Mesendoderm (in vitro differentiated cells): ENCODE data around the gene LRP10.
"Not testable (repeated sequence)": the region's sequence is repeated elsewhere in the genome, so short reads cannot be mapped to it uniquely, and the experiment has no call there.

Source experiments
- DNase-seq: peaks from one replicate; pipeline ENCODE4 v3.0.0; 2013
- H2AK5ac ChIP-seq: 2 replicates; pipeline ENCODE4 v1.6.1; 2013; ENCODE audit warnings: low read length, inconsistent platforms
- H2BK120ac ChIP-seq: 2 replicates; pipeline ENCODE4 v1.6.1; 2013; ENCODE audit warnings: low read depth, mild to moderate bottlenecking, low read length, moderate library complexity, mixed read lengths
- H2BK15ac ChIP-seq: replicated peaks from 2 replicates; pipeline ENCODE4 v1.6.1; 2013; ENCODE audit warnings: low read depth, mild to moderate bottlenecking, moderate library complexity
- H2BK5ac ChIP-seq: 2 replicates; pipeline ENCODE4 v1.6.1; 2013; ENCODE audit warnings: low read length, inconsistent platforms
- H3K18ac ChIP-seq: 2 replicates; pipeline ENCODE4 v1.6.1; 2013; ENCODE audit warnings: mild to moderate bottlenecking, low read length, mixed read lengths
- H3K23ac ChIP-seq: one replicate; pipeline ENCODE4 v1.6.1; 2013; ENCODE audit warnings: low read length
- H3K27ac ChIP-seq: 2 replicates; pipeline ENCODE4 v1.5.1; 2013; ENCODE audit warnings: low read depth, mild to moderate bottlenecking, inconsistent platforms, low read length, moderate library complexity
- H3K27me3 ChIP-seq: 2 replicates; pipeline ENCODE4 v1.6.1; 2013; ENCODE audit warnings: low read length, control low read depth, mild to moderate bottlenecking, inconsistent platforms; ENCODE audit not compliant: insufficient read depth, poor library complexity
- H3K36me3 ChIP-seq: 2 replicates; pipeline ENCODE4 v1.6.1; 2013; ENCODE audit warnings: low read length, inconsistent platforms; ENCODE audit not compliant: control insufficient read depth, insufficient read depth
- H3K4ac ChIP-seq: one replicate; pipeline ENCODE4 v1.6.1; 2013; ENCODE audit warnings: low read depth, mild to moderate bottlenecking, low read length, moderate library complexity
- H3K4me1 ChIP-seq: 2 replicates; pipeline ENCODE4 v1.6.1; 2013; ENCODE audit warnings: low read depth, low read length, inconsistent platforms; ENCODE audit not compliant: control insufficient read depth
- H3K4me2 ChIP-seq: 2 replicates; pipeline ENCODE4 v1.6.1; 2013; ENCODE audit warnings: low read length
- H3K4me3 ChIP-seq: 2 replicates; pipeline ENCODE4 v1.5.1; 2013; ENCODE audit warnings: mild to moderate bottlenecking, low read length
- H3K56ac ChIP-seq: one replicate; pipeline ENCODE4 v1.6.1; 2013; ENCODE audit warnings: low read length
- H3K79me1 ChIP-seq: 2 replicates; pipeline ENCODE4 v1.6.1; 2013; ENCODE audit warnings: low read length, inconsistent platforms
- H3K79me2 ChIP-seq: 2 replicates; pipeline ENCODE4 v1.6.1; 2013; ENCODE audit warnings: mild to moderate bottlenecking, low read length; ENCODE audit not compliant: control insufficient read depth, insufficient read depth
- H3K9ac ChIP-seq: 2 replicates; pipeline ENCODE4 v1.6.1; 2013; ENCODE audit warnings: low read length, inconsistent platforms
- H4K5ac ChIP-seq: one replicate; pipeline ENCODE4 v1.6.1; 2013; ENCODE audit warnings: low read length
- H4K8ac ChIP-seq: one replicate; pipeline ENCODE4 v1.6.1; 2013; ENCODE audit warnings: low read depth, mild to moderate bottlenecking, control low read depth, low read length, moderate library complexity
- WGBS: extraction: QIAGEN DNeasy Blood & Tissue Kit; methylation state at CpG from one replicate; pipeline ENCODE4 v1.1.7; 2013; ENCODE audit warnings: low lambda C conversion rate, missing lambda C conversion rate; ENCODE audit not compliant: insufficient coverage; ENCODE audit errors: extremely low coverage; 5-methylcytosine and 5-hydroxymethylcytosine counted together

The LRP10 gene

DNA sequence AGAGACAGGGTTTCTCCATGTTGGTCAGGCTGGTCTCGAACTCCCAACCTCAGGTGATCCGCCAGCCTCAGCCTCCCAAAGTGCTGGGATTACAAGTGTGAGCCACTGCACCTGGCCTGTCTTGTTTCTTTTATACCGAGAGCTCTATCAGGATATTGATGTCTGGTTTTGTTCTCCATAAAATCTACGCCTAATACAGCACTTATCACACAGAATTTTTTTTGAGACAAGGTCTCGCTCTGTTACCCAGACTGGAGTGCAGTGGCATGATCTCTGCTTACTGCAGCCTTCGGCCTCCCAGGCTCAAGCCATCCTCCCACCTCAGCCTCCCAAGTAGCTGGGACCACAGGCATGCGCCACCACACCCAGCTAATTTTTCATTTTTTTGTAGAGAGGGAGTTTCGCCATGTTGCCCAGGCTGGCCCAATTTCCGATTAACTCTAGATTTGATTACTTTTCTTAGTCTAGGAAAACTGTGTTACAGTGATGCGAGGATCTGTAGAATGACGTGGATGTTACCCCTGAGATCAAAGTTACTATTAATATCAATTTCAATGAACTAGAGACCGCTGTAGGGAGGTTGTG is 42.4 kb upstream of the LRP10 start:
- not testable (repeated sequence) for H3K9ac ChIP-seq, H3K23ac ChIP-seq, H3K4me1 ChIP-seq, H3K27ac ChIP-seq, H4K8ac ChIP-seq, H2AK5ac ChIP-seq, H3K79me2 ChIP-seq, DNase-seq, H3K4me2 ChIP-seq, H3K36me3 ChIP-seq, H3K4me3 ChIP-seq, H3K79me1 ChIP-seq, H3K27me3 ChIP-seq
- H2BK120ac ChIP-seq = peak overlapping the region; percentile 49
- peak overlapping the region; percentile 0 for H2BK5ac ChIP-seq
- peak overlapping the region; percentile 72 for H3K18ac ChIP-seq
- H4K5ac ChIP-seq = peak overlapping the region; percentile 43
- peak overlapping the region; percentile 89 for H3K4ac ChIP-seq
- H2BK15ac ChIP-seq = peak overlapping the region; percentile 65
- H3K56ac ChIP-seq = peak overlapping the region; percentile 69
- no CpG with 5 or more reads among the region's 12 CpGs for WGBS

GRCh38 chr14:22829661-22830442 is 41.7 kb upstream of the LRP10 start, which contains the start of gene MRPL52:
TSS of gene MRPL52 (plus strand) at chr14:22829887. CDS start at chr14:22829913, 26 bp downstream.
- Histone ChIP-seq H2BK120ac (peak within 1 kb of the TSS; percentile 49), H3K4me2 (peak within 1 kb of the TSS; percentile 71), H2AK5ac (no peak within 1 kb of the TSS), H4K8ac (peak within 1 kb of the TSS; percentile 88), H3K79me1 (peaks cover 2% of the 10 kb centered on the region), H3K27me3 (no peaks in the 10 kb centered on the region), H3K23ac (peak within 1 kb of the TSS; percentile 6), H3K4me3 (peak within 1 kb of the TSS; percentile 98), H3K9ac (peak within 1 kb of the TSS; percentile 96), H4K5ac (peak within 1 kb of the TSS; percentile 43), H3K56ac (peak within 1 kb of the TSS; percentile 97), H3K79me2 (peaks cover 10% of the 10 kb centered on the region), H3K18ac (peak within 1 kb of the TSS; percentile 88), H3K4me1 (peaks cover under 1% of the 10 kb centered on the region), H2BK5ac (peak within 1 kb of the TSS; percentile 81), H3K36me3 (no peaks in the 10 kb centered on the region), H3K4ac (peak within 1 kb of the TSS; percentile 89), H2BK15ac (peak within 1 kb of the TSS; percentile 65), H3K27ac (peak within 1 kb of the TSS; percentile 83)
- WGBS = no CpG with 5 or more reads among the region's 41 CpGs
- peak; percentile 91 for DNase-seq

DNA sequence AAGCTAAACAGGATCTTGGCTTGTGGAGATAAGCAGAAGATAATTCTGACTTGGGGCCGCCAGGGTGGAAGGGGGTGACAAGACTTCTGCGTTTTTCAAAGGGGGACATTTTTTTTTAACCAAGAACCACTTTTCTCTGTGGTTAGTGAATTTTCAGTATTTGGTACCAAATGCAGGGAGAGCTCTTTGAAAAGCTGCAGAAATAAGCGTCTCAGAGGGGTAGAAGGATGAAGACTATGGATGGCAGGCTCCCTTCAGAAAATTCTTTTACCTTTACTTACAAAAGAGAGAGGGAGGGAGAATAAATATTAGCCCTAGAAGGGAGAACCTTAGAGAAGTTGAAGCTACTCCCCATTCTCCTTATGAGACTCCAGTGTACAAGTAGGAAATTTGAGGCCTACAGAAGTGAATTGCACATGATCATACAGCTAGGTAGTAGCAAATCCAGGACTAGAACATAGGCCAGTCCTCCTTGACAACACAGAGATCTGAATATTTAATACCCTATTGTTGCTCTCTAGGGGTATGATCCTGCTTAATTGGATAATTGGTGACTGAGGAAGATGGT is 41.0 kb upstream of the LRP10 start:
- Histone ChIP-seq H3K18ac (no peak overlapping the region), H2BK5ac (no peak overlapping the region), H3K4me2 (peak overlapping the region; percentile 71), H3K56ac (peak overlapping the region; percentile 97), H3K4me3 (peak overlapping the region; percentile 98), H4K8ac (no peak overlapping the region), H3K27me3 (no peaks in the 10 kb centered on the region), H2BK15ac (no peak overlapping the region), H2BK120ac (peak overlapping the region; percentile 18), H2AK5ac (no peak overlapping the region), H3K4me1 (no peaks in the 10 kb centered on the region), H3K9ac (peak overlapping the region; percentile 96), H3K23ac (no peak overlapping the region), H3K27ac (peak overlapping the region; percentile 83), H3K79me2 (peaks cover 10% of the 10 kb centered on the region), H3K4ac (peak overlapping the region; percentile 88), H4K5ac (no peak overlapping the region), H3K79me1 (peaks cover 2% of the 10 kb centered on the region), H3K36me3 (no peaks in the 10 kb centered on the region)
- no peak for DNase-seq
- no CpG with 5 or more reads among the region's 3 CpGs for whole genome bisulfite sequencing

DNA sequence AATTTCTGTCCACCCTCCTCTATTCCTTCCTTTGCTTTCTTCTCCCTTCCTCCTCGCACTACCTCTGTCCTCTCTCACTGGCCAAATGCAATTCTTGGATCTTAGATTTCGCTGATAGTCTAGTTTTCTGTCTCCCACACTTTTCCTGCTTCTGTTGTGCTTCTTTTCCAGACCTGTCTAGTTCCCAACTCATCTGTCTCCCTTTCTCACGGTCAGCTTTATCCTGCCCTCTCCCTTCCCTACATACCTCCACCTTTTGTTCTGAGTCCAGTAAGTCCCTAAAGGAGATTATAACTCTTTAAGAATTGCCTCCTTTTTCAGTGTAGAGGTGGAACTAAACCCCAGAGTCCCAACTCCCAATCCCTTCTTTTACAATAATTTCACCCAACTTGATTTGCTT is 36.0 kb upstream of the LRP10 start:
- Histone ChIP-seq H3K23ac (no peak overlapping the region), H4K8ac (no peak overlapping the region), H3K4me1 (peaks cover 12% of the 10 kb centered on the region), H3K36me3 (no peaks in the 10 kb centered on the region), H3K27ac (peak overlapping the region; percentile 92), H2AK5ac (no peak overlapping the region), H2BK5ac (no peak overlapping the region), H3K4ac (no peak overlapping the region), H2BK120ac (no peak overlapping the region), H3K18ac (no peak overlapping the region), H3K4me2 (no peak overlapping the region), H3K27me3 (no peaks in the 10 kb centered on the region), H3K79me2 (peaks cover 35% of the 10 kb centered on the region), H4K5ac (no peak overlapping the region), H3K79me1 (peaks cover 14% of the 10 kb centered on the region), H3K9ac (peak overlapping the region; percentile 99), H3K4me3 (no peak overlapping the region), H3K56ac (peak overlapping the region; percentile 98), H2BK15ac (no peak overlapping the region)
- no CpG with 5 or more reads among the region's 3 CpGs for WGBS
- DNase-seq = no peak

DNA sequence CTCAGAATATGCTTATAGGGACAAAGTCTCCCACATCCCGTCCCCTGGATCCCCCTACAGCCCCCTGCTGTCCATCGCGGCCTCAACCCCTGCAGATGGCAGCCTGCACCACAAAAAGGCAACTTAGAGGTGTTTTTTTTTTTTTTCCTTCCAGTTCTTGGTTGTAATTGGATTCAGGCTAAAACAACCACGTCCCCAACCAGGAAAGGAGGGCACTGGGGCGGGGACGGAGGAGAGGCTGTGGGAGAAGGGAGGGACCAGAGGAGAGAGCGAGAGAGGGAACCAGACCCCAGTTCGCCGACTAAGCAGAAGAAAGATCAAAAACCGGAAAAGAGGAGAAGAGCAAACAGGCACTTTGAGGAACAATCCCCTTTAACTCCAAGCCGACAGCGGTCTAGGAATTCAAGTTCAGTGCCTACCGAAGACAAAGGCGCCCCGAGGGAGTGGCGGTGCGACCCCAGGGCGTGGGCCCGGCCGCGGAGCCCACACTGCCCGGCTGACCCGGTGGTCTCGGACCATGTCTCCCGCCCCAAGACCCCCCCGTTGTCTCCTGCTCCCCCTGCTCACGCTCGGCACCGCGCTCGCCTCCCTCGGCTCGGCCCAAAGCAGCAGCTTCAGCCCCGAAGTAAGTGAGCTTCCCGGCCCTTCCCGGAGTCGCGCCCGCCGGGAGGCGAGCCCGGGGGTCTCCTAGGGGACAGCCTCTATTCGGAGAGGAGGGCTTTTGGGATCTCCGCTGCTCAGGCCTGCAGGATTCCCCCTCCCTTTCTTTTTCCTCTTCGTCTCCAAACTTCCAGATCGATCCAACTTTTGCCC is 35.0 kb upstream of the LRP10 start, which contains the start of gene MMP14:
MMP14 (plus strand) TSS at position 285 of the 813 bp plus-strand sequence; CDS start at position 518, 233 bp downstream.
- DNase-seq = peak; percentile 95
- Histone ChIP-seq H3K4me1 (peaks cover 12% of the 10 kb centered on the region), H3K79me2 (peaks cover 33% of the 10 kb centered on the region), H3K9ac (peak within 1 kb of the TSS; percentile 99), H3K27me3 (no peaks in the 10 kb centered on the region), H3K36me3 (peaks cover 4% of the 10 kb centered on the region), H2BK15ac (no peak within 1 kb of the TSS), H3K4me3 (peak within 1 kb of the TSS; percentile 86), H2BK5ac (peak within 1 kb of the TSS; percentile 47), H2AK5ac (peak within 1 kb of the TSS; percentile 77), H4K5ac (no peak within 1 kb of the TSS), H3K79me1 (peaks cover 17% of the 10 kb centered on the region), H3K18ac (peak within 1 kb of the TSS; percentile 84), H2BK120ac (peak within 1 kb of the TSS; percentile 47), H3K23ac (peak within 1 kb of the TSS; percentile 100), H3K4me2 (peak within 1 kb of the TSS; percentile 95), H3K27ac (peak within 1 kb of the TSS; percentile 92), H4K8ac (no peak within 1 kb of the TSS), H3K4ac (peak within 1 kb of the TSS; percentile 88), H3K56ac (peak within 1 kb of the TSS; percentile 98)
- WGBS = no CpG with 5 or more reads among the region's 46 CpGs
